AML-193 (cell line): ENCODE results near the gene FASTKD2.
"Not testable (repeated sequence)": the region's sequence is repeated elsewhere in the genome, so short reads cannot be mapped to it uniquely, and the experiment has no call there.

Experiments
- DNase-seq, 2 experiments: peaks; one replicate each; lab custom pipeline; 2025; lab: John Stamatoyannopoulos, UW

FASTKD2 gene

DNA sequence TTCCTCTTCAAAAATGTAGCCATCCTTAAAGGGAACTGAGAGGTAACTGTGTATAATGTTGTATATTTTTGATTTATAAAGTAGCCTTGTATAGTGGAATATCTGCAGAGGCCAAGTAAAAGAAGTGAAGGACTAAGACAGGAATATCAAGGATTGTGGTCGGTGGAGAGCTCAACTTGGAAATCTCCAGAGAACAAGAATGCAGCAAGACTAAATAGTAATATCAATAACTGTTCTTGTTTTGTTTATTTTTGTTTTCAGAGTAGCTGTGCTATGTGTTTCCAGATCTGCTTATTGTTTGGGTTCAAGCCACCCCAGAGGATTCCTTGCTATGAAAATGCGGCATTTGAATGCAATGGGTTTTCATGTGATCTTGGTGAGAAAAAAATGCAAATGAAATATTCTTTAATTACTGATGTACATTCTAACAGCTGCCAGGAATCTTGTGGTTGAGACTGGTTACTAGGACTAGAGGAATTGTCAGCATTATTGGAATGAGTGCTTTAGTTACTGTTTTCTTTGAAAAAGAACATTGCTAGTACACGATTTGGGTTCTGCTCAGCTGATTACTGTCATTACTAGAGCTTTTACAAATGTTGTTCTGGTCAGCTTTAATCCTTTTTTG lies 25.0 kb downstream of the FASTKD2 start:
- DNase-seq = no peak

DNA sequence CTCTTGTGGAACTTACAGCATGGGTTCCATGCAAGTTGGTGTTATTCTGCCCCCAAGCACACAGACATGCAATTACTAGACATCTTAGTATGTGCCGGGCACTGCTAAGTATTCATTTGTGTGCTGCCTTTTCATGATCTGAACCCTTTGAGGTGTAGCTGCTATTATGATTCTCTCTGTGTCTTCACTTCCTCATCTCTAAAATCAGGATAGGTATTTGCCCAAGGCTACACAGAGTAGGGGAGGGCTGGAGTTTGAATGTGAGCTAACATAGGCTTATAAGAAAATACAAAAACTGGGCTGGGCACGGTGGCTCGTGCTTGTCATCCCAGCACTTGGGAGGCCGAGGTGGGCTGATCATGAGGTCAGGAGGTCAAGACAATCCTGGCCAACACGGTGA lies 27.2 kb downstream of the FASTKD2 start:
- DNase-seq = no peak

DNA sequence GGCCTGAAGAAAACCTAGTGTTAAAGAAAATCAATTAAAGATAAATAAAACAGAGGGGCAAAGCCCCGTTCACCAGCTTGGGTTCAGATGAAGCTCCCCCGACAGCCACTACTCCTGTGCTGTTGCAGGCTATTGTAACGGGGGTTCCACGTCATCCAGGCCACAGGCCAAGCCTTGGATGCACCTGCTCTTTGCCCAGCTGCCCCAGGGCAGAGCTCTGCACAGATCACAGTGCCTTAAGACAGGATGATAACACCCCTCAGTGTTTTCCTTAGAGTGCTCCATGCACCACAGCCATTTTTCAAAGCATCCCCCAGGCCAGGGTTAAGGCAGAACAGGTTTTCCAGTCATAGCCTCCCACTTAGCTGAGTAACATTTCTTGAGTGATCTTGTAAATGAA lies 32.0 kb downstream of the FASTKD2 start:
- DNase-seq = no peak

DNA sequence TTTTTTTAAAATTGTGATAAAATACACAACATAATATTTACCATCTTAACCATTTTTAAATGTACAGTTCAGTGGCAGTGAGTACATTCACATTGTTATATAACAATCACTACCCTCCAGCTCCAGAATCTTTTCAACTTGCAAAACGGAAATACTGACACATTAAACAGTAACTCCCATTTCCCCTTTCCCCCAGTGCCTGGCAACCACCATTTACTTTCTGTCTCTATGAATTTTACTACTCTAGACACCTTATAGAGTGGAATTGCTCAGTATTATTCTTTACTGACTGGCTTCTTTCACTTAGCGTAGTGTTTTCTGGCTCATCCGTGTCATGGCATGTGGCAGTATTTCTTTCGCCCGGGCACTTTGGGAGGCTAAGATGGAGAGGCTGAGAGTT lies 32.6 kb downstream of the FASTKD2 start:
- DNase-seq = peak; percentile 78 to 79

DNA sequence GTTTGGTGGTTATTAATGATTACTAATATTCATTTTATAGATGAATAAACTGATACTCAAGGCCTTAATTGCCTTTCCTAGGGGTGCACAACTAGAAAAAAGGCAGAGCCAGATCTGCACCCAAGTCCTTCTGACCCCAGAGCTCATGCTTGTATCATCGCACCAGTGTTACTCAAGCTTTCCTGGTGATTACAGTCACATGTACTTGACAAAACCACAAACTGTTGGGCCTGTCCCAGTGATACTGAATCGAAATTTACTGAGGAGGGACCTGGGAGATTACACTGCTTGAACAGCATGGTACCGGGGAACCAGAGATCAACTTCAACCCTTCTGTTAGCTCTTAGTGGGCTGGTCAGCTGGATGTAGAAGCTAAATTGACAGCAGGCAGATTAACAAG lies 33.7 kb downstream of the FASTKD2 start:
- peak; percentile 83 to 85 for DNase-seq

DNA sequence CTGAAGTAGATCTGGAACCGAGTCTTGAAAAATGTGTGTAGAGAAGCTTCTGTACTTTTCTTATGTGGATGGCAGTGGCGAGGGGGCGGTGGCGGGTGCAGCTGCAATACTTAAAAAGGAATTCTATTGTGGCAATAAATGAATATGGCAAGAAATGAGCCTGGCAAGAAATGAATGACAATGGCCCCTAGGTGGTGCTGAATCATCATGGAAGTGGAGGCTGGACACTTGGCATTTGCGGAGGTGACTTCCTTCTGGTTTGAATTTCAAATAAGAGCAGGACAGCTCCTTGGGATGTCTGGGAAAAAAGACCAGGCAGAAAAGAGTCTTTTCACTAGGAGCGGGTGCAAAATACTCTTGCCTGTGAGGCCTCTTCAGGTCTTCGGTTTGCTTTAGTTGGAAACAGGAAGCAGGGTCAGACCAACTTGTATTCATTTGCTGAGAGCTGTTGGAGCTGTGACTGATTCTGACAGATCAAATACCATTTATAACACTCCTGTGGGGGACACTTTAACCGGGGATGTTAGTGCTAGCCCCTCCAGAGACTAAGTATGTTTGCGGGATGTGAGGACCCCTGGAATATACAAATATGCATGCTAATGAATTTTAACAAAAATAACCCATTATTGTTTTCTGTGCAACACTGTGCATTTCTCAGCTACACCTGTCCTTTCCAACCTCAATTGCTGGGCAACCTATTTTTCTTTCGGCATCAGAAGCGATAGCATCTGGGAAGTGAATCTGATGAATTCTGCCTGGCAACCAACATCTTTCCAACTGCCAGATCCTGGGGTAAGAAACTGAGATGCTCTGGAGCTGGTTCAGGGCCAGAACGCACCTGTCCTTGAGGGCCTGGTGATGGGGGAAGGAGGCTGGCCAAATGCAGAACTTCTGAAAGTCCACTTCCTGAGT lies 35.4 kb downstream of the FASTKD2 start:
- peak; percentile 72 to 75 for DNase-seq

DNA sequence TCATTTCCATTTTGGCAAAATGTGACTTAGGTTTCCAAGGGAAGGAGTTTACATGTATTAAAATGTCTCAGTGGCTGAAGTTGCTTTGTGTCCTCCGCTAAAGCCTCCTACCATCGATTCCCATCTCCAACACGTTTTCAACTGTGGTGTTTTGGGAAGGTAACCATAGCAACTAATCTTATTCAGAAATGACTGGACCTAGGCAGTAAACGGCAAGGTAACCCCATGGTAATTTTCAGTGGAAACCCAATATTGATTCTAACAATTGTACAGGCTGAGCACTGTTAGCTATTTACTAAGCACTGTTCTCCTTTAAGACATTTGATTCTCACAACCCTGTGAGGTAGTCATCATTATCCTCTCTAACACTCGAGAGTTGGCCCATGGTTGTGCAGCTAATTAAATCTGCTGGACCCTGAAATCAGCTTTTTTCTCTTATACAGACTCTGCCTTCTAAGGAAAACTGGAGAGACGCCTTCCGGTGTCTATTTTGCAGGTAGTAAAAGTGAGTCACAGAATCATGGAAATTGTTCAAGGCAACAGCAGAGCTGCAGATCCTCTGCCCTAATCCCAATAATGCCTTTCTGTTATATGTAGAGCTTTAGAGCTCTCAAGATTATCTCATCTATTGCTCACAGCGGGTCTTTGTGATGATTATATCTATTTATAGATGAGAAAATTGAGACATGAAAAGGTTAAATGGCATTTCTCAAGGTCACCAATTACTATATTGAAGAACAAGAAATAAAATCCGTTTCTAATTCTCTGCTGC lies 36.2 kb downstream of the FASTKD2 start:
- DNase-seq = no peak

DNA sequence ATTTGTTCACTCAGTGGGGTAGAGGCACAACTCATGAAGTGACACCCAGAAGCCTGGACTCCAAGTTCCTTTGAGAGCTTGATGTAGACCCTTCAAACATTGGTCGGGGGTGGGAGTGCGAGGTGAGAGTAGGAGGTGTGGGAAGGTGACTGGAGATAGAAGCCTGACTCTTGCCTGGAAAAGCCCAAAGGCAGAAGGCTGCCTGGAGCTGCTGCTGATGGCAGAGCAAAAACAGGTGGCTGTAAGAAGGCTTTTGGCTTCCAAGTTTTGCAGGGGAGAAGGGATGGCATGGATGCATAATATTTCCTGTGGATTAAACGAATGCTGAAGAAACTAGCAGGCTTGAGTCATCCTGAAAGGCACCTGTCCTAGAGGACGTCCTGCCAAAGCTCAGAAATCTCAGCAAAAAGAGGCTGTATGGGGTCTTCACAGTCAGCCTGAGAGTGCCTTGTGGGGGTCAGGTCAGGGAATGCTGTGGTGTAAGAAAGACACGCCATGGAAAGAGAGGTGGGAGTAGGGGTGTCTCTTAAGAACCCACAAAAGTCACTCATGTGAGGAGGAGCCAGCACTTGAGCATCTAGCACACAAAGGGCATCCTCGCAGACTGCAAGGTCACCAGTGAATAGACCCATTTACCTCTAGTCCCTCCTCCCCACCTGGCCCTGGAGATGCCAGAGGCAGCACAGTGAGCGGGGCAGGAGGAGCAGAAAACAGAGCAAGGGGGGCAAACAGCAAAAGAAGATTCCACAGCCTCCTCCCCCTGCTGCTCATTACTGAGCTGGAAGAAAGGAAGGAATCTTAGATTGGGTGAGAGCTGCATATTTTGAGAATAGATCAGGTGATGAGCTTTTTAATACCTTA lies 37.5 kb downstream of the FASTKD2 start:
- no peak for DNase-seq

DNA sequence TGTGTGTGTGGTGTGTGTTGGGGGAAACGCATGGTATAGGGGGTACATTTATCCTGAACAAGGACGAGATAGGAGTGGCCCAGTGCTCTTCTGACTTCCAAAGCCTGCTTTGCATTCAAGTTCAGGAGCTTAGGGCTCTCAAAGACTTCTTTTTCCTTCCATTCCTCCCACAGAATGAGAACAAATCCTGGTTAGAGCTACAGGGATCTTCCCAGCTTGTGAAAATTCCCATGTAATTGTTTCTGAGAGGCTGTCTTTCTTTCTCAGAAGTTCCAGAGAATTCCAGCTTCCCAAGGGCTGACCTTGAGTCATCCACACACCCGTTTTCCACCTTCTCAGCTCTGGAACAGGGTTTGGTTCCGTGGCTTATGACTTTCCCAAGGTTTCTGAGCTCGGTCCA lies 38.9 kb downstream of the FASTKD2 start:
- no peak for DNase-seq

DNA sequence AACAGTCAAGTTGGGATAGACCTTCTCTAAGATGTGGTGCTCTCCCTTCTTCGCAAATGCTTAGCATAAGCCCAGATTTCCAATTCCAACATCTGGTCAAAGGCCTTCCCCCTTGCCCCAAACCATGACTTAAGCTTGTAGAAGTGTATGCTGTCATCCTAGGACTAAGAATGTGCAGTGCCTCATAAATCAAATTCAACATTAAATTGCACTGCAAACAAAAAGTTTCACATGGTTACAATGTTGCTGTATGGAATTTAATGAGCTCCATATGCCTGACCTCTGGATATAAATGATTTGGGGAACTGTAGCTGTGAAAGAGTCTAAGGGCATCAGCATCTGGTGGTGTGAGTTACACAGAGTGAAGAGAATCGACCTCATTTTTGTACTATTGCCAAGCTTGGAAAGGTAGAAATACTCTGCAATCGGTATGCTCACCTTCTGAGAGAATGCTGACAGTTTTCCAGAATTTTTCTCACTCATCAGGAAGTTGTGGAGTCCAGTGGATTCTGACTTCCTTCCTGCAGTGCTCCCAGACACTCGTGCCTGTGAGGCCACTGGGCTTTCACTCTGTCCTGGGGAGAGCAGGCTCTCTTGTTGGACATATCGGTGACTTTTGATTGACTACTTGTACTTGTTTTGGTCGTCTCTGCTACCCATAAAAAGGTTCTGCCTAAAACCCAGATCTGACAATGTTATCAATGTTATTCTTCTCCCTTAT lies 40.6 kb downstream of the FASTKD2 start:
- DNase-seq = no peak

DNA sequence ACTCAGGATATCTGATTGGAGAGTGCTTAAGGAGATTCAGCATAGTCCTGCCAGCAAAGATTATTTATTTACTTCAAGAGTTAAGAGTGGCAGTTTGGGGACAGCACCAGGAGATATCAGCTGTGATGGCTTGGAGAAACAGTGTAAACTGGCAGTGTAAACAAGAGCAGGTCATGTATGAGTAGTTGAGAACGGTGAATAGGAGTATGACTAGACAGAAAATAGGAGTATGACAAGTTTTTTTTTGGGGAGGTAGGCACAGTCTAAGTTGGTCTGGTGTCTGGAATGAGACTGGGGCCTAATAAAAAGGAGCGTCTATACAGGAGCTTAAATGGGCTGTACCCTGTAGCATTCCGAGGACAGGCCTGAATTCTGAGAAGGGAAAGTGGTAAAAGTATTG lies 42.2 kb downstream of the FASTKD2 start:
- not testable (repeated sequence) for DNase-seq

DNA sequence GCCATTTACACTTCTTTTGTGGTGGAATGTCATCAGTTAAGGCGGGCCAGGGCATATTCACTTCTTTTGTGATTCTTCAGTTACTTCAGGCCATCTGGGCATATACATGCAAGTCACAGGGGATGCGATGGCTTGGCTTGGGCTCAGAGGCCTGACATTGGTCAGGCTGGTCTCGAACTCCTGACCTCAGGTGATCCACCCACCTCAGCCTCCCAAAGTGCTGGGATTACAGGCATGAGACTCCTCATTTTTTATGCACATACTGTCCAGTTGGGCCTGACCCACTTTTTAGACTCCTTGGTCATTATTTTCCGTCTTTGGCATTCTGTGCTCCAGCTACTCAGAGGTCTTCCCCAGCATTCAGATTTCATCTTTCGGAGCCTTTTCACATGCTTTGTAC lies 47.1 kb downstream of the FASTKD2 start:
- DNase-seq = not testable (repeated sequence)

DNA sequence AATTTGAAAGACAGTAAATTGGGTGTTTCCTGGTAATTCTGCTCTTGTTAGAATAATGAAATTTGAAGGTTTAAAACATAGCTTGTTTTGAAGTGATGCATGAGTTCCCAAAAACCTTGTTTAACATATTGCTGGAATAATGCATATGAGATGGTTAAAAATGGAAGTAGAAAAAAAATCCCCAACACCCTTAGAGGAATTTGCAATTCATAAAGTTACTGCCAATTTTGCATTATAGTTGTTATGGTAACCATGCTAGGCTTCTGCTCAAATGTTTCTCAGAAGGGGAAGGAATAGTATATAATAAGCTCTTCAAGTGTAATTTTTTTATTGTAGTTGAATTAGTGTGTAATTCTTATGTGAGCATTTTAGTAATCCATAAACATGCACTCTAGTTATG lies 49.1 kb downstream of the FASTKD2 start:
- DNase-seq = no peak

DNA sequence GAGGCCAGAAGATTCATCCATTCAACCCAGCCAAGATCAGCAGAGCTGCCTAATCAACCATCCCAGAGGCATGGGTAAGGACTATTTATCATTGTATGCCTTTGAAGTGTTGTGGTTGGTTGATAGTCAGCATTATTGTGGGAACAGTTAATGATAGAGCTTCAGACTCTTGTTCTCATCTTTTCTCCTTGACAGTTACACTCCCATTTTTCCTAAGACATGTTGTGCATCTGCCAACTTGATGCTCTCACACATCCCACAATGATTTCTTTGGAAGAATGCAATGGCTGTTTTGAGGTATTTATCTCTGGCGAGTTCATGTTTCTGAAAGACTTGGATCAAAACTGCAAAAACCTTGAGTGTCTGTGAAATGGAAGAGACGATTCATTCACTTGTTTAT lies 55.4 kb downstream of the FASTKD2 start:
- no peak for DNase-seq

DNA sequence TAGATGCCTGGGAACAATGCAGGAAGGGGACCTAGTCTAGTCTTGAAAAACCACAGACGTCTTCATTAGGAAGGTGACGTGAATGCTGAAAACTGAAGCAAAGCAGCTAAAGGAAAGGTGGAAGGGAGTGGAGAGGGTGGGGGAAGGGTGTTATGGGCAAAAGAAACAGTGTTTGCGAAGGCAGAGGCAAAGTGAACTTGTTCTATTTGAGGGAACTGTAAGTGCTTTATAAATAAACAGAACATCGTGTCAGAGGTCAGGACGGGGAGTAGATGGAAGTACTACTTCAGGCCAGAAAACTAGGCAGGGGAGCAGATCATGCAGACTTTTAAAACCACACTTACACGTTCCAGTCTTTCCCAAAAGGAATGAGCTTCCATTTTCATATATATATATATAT lies 57.8 kb downstream of the FASTKD2 start:
- DNase-seq = no peak

DNA sequence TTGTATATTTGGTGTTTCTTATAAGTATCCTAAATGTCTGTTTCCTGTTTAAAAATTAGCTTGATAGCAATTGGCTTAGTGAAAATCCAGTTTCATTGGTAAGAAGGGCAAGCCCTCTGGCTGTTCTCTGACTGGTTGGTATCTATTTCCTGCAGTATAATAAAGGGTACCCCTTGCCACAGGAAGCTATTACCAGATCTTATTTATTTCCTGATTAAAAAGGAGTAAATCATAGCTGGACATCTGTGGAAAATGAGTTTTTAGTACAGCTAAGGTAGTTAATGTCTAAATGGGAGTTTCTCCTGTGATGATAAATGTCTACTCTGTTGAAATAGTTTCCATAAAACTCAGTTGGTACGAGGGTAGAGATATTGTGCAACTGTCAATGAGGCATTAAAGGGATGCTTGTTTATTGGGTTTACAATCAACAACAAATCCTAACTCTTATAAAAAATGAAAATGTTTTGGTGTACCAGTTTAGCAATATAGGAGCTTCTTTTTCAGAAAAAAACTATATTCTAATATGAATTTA lies 58.7 kb downstream of the FASTKD2 start:
- no peak for DNase-seq

DNA sequence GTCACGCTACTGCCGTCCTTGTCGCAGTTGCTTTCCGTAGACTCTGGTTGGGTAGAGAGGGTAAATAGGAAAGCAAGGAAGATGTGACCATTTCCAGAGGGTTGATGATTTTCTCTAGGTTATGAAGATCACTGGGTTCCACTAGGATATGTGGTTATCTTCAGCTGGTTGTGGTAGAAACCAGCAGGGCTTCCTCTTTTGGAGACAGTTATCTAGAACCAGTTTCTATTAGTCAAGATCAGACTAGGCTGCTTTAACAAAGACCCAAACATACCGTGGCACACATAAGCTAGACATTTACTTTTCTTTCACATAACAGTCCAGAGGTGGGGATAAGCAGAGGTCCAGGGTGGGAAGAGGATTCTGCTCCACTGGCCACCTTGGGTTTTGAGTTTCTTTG lies 59.6 kb downstream of the FASTKD2 start:
- no peak for DNase-seq

DNA sequence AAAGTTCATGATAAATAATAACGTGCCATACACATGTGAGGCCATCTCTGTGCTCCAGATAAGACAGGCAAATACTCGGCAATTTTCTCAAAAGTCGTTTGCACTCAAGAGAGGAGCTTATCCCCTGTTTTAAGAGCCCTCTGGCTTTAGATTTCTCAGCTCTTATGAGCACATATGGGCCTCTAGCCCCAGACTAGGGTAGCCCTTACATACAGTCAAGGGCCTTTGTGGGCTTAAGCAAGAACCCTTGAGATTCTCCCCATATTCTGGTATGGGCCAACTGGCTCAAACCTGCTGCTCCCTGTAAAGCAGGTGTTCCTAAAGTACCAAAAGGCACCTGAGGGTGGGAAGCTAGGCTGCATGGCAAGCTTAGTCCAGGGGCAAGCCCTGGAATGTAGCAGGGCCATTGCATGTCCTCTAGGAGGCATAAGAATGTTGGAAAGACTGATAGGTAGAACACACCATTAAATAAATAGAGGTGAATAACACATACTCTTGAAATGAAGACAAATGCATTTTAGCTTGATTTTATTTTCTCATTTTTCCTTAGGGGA lies 66.1 kb downstream of the FASTKD2 start:
- no peak for DNase-seq

DNA sequence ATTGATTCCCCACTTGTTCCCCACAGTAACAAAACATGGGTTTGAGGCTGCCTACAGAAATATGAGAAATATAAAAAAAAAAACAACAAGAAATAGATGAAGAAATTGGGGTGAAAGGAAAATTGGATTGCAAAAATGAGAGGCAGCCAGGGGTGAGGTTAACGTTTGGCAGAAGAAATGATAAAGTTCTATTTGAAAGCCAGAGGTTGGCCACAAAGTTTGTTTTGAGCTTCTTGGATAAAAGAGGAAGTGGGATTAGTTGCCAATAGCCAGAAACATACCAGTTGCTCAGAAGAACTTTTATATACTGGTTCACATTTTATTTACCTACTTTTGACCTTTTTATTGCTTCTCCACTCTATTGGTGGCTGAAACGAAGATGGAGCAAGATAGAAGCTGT lies 67.5 kb downstream of the FASTKD2 start:
- peak; percentile 54 to 60 for DNase-seq

DNA sequence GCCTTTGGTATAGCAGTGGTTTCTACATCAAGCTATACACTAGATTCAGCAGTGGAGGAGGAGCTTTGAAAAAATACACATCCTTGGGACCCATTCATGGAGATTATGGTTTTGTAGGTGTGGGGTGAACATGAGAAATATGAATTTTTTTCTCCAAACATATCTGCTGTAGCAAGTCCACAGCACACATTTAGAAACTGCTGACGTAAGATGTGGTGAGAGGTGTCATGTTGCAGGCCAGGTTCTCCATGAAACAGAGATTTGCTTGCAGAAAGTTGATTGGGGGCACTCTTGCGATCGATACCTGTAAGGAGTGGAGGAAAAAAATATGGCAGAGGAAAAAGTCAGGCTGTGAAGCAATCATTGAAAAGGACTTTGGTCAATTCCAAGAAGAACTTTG lies 67.9 kb downstream of the FASTKD2 start:
- DNase-seq = no peak

DNA sequence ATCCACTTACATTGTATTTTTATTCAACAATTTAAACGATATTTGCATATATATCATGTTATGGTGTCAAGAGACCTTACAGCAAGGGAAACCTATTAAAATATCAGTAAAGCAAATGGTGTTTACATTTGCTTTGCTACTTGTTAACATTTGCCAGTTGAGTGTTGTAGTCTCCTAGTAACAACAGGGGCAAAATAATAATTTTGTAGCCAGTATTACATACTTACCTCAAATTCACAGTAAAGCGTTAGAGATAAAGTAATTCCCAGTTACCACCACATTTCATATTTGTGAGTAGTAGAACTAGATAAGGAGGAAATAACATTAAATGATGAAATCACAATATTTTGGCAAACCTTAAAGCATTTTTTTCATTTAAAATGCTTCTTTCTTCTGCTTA lies 71.3 kb downstream of the FASTKD2 start:
- no peak for DNase-seq
